Neural progenitor cell (in vitro differentiated cells): ENCODE results near the gene ZNF831. TPM values are rescaled to one million over a fixed set of nuclear protein-coding genes. Genes with fewer than 3 reads are reported as not detected.

Source experiments
- DNase-seq: peaks from one replicate; pipeline ENCODE4 v3.0.0-alpha.2; 2016; ENCODE audit warnings: low spot score
- H2AFZ ChIP-seq: fragments of 200-600 bp; sonication (generic); replicated peaks from 2 replicates; pipeline ENCODE4 v1.6.1; 2016; ENCODE audit warnings: antibody characterized with exemption
- H3F3A ChIP-seq: fragments of 200-600 bp; sonication (generic); 2 replicates; pipeline ENCODE4 v1.6.1; 2016; ENCODE audit warnings: antibody characterized with exemption, low read depth
- H3K27ac ChIP-seq: fragments of 200-600 bp; sonication (generic); 2 replicates; pipeline ENCODE4 v1.5.1; 2016; ENCODE audit warnings: mild to moderate bottlenecking
- H3K27me3 ChIP-seq: fragments of 200-600 bp; sonication (generic); 2 replicates; pipeline ENCODE4 v1.6.1; 2016; ENCODE audit warnings: mild to moderate bottlenecking, moderate library complexity
- H3K36me3 ChIP-seq: fragments of 200-600 bp; sonication (generic); 2 replicates; pipeline ENCODE4 v1.5.1; 2016
- H3K4me1 ChIP-seq: fragments of 200-600 bp; sonication (generic); 2 replicates; pipeline ENCODE4 v1.6.1; 2016; ENCODE audit warnings: mixed run types
- H3K4me2 ChIP-seq: fragments of 200-600 bp; sonication (generic); 2 replicates; pipeline ENCODE4 v1.6.1; 2016
- H3K4me3 ChIP-seq: fragments of 200-600 bp; sonication (generic); 2 replicates; pipeline ENCODE4 v1.5.1; 2016
- H3K79me2 ChIP-seq: fragments of 200-600 bp; sonication (generic); 2 replicates; pipeline ENCODE4 v1.6.1; 2016; ENCODE audit warnings: low read depth
- H3K9ac ChIP-seq: fragments of 200-600 bp; sonication (generic); 2 replicates; pipeline ENCODE4 v1.6.1; 2016
- H3K9me3 ChIP-seq: fragments of 200-600 bp; sonication (generic); 2 replicates; pipeline ENCODE4 v1.5.1; 2016; ENCODE audit warnings: low read depth
- H4K20me1 ChIP-seq: fragments of 200-600 bp; sonication (generic); 2 replicates; pipeline ENCODE4 v1.6.1; 2016; ENCODE audit warnings: low read depth
- H3K27ac Mint-ChIP-seq: 3 replicates; pipeline ENCODE4 v1.8.0; 2021; ENCODE audit warnings: mixed read lengths
- H3K27me3 Mint-ChIP-seq: 2 replicates; pipeline ENCODE4 v1.8.0; 2022; ENCODE audit warnings: low read depth, mild to moderate bottlenecking, inconsistent platforms, moderate library complexity, mixed read lengths; ENCODE audit not compliant: insufficient read depth
- H3K36me3 Mint-ChIP-seq: 3 replicates; pipeline ENCODE4 v1.8.0; 2021; ENCODE audit warnings: mixed read lengths
- H3K4me1 Mint-ChIP-seq: 3 replicates; pipeline ENCODE4 v1.8.0; 2021; ENCODE audit warnings: mixed read lengths
- H3K4me3 Mint-ChIP-seq: 3 replicates; pipeline ENCODE4 v1.8.0; 2021; ENCODE audit warnings: mild to moderate bottlenecking, moderate library complexity, mixed read lengths
- H3K9me3 Mint-ChIP-seq: 3 replicates; pipeline ENCODE4 v1.8.0; 2020; ENCODE audit warnings: mixed read lengths
- EZH2 ChIP-seq: fragments of 200-600 bp; sonication (generic); IDR thresholded peaks from 2 replicates; pipeline ENCODE4 v1.6.1; 2017; ENCODE audit warnings: antibody characterized with exemption, mild to moderate bottlenecking, moderate library complexity
- EZH2phosphoT487 ChIP-seq: fragments of 200-600 bp; sonication (generic); IDR thresholded peaks from 2 replicates; pipeline ENCODE4 v1.6.1; 2017; ENCODE audit warnings: antibody characterized with exemption
- total RNA-seq: library from RNA; depleted of rRNA; stranded (reverse); fragments of >200 nt; gene quantifications from 2 replicates; pipeline ENCODE4 v1.2.3, GENCODE V29; 2015; ENCODE audit warnings: low replicate concordance
- TF ChIP-seq, protein P1 (sequence below): fragments of 200-600 bp; sonication (generic); IDR thresholded peaks from 2 replicates; pipeline ENCODE4 v1.5.1; 2017; ENCODE audit warnings: antibody characterized with exemption, mild to moderate bottlenecking

ZNF831 gene
- total RNA-seq, 1 donor from 2014 or later: not detected

DNA sequence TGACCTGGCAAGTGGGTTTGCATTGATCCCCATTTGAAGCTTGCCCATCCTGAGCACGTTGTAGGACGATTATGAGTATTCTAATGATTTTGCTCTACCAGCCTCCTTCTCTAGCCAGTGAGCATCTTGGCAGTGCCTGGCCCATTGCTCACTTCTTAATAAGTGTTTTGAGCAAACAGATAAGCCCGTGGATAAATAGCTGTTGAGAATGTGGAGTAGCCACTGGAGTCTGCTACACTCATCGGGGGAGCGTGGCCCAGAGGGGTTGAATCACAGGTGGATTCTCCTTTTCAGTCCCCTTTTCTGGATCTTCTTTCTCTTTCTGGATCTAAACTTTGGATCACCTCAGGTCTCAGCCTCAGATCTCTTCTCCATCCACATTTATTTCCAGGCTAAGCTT, 120.8 kb downstream of the ZNF831 start:
- no peak overlapping the region for H3K27ac Mint-ChIP-seq
- H3K36me3 Mint-ChIP-seq: no peaks in the 10 kb centered on the region
- Histone ChIP-seq H4K20me1 (no peaks in the 10 kb centered on the region), H3K27me3 (peaks cover 10% of the 10 kb centered on the region), H3K36me3 (no peaks in the 10 kb centered on the region), H3K9me3 (no peaks in the 10 kb centered on the region), H3K4me3 (no peak overlapping the region), H3K79me2 (no peaks in the 10 kb centered on the region), H3K4me2 (no peak overlapping the region), H3F3A (no peaks in the 10 kb centered on the region), H3K4me1 (no peaks in the 10 kb centered on the region), H3K9ac (no peak overlapping the region), H2AFZ (no peak overlapping the region), H3K27ac (no peak overlapping the region)
- no peak for DNase-seq
- no peaks in the 10 kb centered on the region for H3K9me3 Mint-ChIP-seq
- TF ChIP-seq EZH2 (no peak), EZH2phosphoT487 (no peak)
- TF ChIP-seq, protein P1, sequence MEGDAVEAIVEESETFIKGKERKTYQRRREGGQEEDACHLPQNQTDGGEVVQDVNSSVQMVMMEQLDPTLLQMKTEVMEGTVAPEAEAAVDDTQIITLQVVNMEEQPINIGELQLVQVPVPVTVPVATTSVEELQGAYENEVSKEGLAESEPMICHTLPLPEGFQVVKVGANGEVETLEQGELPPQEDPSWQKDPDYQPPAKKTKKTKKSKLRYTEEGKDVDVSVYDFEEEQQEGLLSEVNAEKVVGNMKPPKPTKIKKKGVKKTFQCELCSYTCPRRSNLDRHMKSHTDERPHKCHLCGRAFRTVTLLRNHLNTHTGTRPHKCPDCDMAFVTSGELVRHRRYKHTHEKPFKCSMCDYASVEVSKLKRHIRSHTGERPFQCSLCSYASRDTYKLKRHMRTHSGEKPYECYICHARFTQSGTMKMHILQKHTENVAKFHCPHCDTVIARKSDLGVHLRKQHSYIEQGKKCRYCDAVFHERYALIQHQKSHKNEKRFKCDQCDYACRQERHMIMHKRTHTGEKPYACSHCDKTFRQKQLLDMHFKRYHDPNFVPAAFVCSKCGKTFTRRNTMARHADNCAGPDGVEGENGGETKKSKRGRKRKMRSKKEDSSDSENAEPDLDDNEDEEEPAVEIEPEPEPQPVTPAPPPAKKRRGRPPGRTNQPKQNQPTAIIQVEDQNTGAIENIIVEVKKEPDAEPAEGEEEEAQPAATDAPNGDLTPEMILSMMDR: no peak
- no peak overlapping the region for H3K4me3 Mint-ChIP-seq
- H3K4me1 Mint-ChIP-seq: peaks cover 3% of the 10 kb centered on the region
- peaks cover 9% of the 10 kb centered on the region for H3K27me3 Mint-ChIP-seq

DNA sequence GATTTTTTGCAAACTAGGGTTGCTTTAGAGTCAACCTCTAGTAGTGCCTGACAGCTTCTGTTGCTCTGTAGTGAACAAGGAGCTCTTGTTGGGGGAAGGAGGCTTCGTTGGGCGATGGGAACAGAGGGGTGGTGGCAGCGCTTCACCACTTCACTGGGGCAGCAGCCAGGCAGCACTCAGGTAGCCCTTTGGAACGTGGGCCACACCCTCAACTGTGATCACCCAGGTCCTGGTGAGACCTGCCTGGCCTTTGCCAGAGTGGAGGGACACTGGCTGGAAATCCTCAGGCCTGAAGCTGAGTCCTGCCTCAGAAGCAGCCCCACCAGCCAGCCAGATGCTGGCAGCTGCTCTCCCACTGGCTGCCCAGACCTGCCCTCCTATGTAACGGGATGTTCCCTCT, 126.4 kb downstream of the ZNF831 start:
- H2AFZ ChIP-seq: no peak overlapping the region
- H3K79me2 ChIP-seq: no peaks in the 10 kb centered on the region
- no peak overlapping the region for H3K9ac ChIP-seq
- no peaks in the 10 kb centered on the region for H3K36me3 Mint-ChIP-seq
- H3K4me3 ChIP-seq: no peak overlapping the region
- H3F3A ChIP-seq: no peaks in the 10 kb centered on the region
- no peaks in the 10 kb centered on the region for H4K20me1 ChIP-seq
- no peak for DNase-seq
- H3K27ac ChIP-seq: no peak overlapping the region
- TF ChIP-seq EZH2 (no peak), EZH2phosphoT487 (no peak)
- TF ChIP-seq, protein P1: no peak
- peaks cover 2% of the 10 kb centered on the region for H3K4me1 Mint-ChIP-seq
- no peaks in the 10 kb centered on the region for H3K36me3 ChIP-seq
- no peaks in the 10 kb centered on the region for H3K9me3 ChIP-seq
- peaks cover 2% of the 10 kb centered on the region for H3K9me3 Mint-ChIP-seq
- H3K27me3 ChIP-seq: no peaks in the 10 kb centered on the region
- no peak overlapping the region for H3K27ac Mint-ChIP-seq
- no peaks in the 10 kb centered on the region for H3K4me1 ChIP-seq
- H3K27me3 Mint-ChIP-seq: peaks cover 10% of the 10 kb centered on the region
- H3K4me2 ChIP-seq: no peak overlapping the region
- no peak overlapping the region for H3K4me3 Mint-ChIP-seq

DNA sequence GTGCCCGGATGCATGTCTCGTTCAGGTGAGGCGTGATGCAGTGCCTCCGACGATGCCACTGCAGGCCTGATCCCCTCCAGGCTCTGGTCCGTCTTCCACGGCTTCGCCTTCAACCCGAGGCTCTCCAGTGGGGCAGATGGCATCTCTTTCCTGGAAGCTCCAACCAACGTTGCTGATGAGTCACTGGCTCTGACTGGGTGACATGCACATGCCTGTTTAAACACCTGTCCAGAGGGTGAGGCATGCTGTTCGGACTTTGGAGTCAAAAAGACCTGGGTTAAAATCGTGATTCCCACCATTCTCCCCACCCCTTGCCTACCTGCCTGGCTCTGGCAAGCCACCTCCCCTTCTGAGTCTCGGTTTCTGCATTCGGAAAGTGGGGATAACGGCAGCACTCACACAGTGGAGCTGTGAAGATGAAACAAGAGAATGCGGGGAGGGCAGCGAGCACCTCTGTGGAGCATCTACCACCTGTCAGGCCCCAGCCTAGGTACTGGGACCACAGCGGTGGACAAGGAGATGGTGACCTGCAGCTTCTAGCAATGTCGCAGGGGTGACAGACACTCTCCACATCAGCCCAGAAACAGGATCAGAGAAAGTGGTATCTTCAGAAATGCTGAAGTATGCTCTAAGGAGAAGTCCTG, 128.2 kb downstream of the ZNF831 start:
- no peak overlapping the region for H3K27ac ChIP-seq
- no peak overlapping the region for H3K4me2 ChIP-seq
- H3K27me3 ChIP-seq: peaks cover 13% of the 10 kb centered on the region
- no peaks in the 10 kb centered on the region for H3K9me3 ChIP-seq
- TF ChIP-seq EZH2: no peak
- TF ChIP-seq EZH2phosphoT487: no peak
- TF ChIP-seq, protein P1: no peak
- no peak for DNase-seq
- H3K27me3 Mint-ChIP-seq: peaks cover 14% of the 10 kb centered on the region
- no peaks in the 10 kb centered on the region for H3K79me2 ChIP-seq
- H3K27ac Mint-ChIP-seq: no peak overlapping the region
- H2AFZ ChIP-seq: no peak overlapping the region
- peaks cover 2% of the 10 kb centered on the region for H3K4me1 Mint-ChIP-seq
- H3K4me1 ChIP-seq: no peaks in the 10 kb centered on the region
- H3K36me3 ChIP-seq: no peaks in the 10 kb centered on the region
- H3K9me3 Mint-ChIP-seq: peaks cover 2% of the 10 kb centered on the region
- no peak overlapping the region for H3K4me3 Mint-ChIP-seq
- no peaks in the 10 kb centered on the region for H3K36me3 Mint-ChIP-seq
- no peaks in the 10 kb centered on the region for H3F3A ChIP-seq
- H3K4me3 ChIP-seq: no peak overlapping the region
- no peak overlapping the region for H3K9ac ChIP-seq
- no peaks in the 10 kb centered on the region for H4K20me1 ChIP-seq
